ENCODE measurements around the gene ABCA3.

Gene ABCA3

DNA sequence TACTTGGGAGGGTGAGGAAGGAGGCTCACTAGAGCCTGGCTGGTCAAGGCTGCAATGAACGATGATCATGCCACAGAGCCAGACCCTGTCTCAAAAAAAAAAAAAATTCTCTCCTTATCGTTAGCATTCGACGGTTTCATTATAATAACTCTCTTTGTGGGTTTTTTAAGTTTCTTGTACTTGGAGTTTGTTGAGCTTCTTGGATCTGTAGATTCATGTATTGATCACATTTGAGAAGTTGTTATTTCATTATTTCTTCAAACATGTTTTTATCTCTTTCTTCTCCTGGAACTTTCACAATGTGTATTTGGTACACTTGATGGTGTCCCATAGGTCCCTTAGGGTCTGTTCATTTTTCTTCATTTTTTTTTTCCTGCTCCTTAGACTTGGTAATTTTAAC is 16.8 kb upstream of the ABCA3 start:
- no peak for DNase-seq (ENCODE audit: low read depth)

DNA sequence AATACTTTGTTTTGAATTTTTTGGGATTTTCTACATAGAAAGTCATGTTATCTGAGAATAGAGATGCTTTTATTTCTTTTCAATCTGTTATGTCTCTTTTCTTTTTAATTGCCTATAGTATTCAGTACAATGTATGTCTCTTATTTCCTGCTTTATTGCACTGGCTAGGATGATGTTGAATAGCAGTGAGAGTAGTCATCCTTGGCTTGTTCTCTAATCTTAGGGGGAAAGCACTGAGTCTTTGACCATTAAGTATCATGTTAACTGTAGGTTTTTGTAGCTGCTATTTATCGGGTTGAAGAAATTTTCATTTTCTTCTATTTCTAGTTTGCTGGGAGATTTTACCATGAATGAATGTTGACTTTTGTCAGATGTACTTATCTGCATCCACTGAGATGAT is 10.0 kb upstream of the ABCA3 start:
- no peak for DNase-seq (ENCODE audit: low read depth)

DNA sequence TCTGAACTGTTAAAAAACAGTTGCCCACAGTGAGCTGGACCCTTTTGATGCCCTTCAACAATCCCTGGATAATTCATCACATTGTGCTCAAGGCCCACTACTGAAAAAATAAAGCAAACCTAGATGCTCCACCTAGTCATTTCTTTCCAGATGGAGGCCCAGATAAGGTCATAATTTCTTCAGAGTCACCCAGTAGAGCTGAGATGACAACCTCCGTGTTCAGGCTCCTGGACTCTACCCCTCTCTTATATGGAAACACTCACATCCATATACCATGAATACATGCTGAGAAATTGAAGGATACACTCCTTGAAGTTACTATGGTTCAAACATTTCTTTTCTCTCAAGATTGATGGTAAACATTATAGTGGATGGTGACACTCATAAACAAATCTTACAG is 2.7 kb upstream of the ABCA3 start:
- no peak for DNase-seq (ENCODE audit: low read depth)

DNA sequence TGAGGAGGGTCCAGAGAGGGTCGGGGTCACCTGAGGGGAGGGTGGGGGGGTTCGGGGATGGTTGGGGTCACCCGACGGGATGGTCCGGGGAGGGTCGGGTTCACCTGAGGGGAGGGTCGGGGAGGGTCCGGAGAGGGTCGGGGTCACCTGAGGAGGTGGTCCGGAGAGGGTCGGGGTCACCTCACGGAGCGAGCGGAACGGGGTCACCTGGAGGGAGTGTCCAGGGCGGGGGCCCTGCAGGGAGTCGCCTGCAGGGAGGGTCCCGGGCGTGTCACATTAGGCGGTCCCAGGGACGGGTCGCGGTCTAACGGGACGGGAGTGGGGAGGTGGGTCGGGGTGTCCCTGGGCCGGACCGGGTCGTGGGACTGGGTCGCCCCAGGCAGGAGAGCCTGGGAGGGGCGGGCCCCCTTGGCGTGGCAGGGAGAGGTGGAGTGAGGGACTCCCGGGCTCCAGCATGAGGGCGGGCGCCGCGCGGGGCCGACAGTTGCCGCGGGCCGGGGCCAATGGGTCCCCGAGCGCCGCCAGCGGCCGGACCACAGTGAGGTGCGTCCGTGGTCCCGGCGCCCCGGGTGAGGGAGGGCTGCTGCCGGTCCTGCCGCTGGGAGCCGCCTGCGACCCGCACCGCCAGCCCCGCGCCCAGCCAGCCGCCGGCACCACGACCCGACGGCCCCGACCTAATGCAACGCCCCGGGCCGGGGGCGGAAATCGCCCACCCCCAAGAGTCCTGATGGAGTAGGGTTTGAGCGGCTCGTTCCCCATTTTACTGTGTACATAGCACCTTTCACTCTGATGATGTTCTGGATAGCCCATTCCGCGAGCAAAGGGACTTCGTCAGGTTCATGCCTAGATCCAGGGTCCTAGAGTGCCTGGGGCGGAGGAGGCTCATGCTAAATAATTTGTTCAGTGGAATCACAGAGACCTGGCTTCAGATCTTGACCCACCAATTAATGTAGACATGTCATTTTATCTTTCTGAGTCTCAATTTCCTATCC is 1.2 kb upstream of the ABCA3 start:
- no peak for DNase-seq (ENCODE audit: low read depth)

DNA sequence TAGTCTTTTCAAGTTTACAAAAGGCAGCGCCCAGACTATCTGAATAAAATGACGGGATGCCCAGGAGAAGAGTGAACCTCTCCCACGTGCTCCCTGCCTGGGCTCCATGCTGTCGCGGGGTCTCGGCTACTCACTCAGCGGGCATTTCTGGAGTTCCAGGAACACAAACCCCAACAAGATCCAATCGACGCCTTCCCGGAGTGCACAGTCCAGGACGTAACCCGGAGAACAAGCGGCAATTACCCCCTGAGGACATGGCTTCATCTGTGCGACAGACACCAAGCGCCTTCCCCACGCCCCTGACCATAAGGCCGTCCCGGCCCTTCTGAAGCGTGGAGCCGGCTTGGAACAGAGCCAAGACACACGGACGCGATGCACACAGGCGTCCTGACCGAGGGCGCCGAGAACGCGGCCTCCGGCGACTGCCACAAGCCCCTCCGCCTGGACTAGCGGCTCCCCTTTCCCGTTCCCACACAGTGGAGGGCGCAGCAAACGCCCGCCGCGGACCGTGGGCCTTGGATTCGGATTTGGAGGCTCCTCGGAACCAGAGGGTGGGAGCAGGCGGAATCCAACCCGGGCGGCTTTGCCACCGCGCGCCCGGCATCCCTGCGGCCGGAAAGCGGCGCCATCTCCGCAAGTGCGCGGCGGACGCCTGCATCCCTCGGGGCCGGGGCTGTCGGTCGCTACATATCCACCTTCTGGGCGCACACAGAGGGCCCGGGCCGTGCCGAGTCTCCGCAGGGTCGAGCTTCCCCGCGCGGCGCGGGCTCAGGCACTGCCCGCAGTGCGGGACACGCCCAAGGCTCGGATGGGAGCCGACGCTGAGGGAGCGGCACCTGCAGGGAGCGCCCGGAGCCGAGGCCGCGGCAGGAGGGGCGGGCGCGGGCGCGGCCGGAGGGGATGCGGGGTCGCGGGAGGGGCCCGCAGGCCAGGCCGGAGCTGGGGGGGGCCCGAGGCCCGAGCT is 725 bp downstream of the ABCA3 start:
- DNase-seq (ENCODE audit: low read depth), result no peak

DNA sequence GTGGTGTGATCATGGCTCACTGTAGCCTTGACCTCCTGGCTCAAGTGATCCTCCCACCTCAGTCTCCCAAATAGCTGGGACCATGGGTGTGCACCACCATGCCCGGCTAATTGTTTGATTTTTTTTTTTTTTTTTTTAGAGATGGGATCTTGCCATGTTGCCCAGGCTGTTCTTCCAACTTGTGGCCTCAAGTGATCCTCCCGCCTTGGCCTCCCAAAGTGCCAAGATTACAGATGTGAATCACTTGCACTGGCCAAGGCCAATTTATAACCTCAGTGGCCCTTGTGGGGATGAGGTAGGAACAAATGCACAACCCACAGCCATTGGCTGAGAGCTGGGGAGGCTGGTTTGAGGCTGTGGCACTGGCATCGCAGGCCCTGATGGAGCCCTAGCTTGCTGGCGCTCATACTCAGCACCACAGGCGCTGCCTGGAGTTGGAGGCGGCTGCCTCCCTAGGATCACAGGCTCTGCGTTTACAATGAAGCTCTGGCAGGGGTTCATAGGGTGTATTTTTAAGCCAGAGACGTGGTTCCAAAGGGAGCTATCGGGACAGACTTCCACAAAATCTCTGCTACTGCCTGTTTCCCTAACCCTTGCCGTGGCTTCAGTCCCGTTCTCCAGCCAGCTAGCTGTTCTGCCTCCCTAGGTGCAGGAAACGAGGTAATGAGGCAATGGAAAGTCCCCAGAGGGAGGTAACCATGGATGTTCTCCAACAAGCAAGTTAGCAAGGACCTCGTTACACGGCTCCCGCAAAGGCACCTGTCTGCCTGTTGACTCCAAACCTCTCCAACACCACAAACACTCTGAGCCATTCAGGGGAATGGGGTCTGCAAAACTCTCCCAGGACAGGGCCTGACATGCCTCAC is 2.9 kb downstream of the ABCA3 start:
- no peak for DNase-seq (ENCODE audit: low read depth)

DNA sequence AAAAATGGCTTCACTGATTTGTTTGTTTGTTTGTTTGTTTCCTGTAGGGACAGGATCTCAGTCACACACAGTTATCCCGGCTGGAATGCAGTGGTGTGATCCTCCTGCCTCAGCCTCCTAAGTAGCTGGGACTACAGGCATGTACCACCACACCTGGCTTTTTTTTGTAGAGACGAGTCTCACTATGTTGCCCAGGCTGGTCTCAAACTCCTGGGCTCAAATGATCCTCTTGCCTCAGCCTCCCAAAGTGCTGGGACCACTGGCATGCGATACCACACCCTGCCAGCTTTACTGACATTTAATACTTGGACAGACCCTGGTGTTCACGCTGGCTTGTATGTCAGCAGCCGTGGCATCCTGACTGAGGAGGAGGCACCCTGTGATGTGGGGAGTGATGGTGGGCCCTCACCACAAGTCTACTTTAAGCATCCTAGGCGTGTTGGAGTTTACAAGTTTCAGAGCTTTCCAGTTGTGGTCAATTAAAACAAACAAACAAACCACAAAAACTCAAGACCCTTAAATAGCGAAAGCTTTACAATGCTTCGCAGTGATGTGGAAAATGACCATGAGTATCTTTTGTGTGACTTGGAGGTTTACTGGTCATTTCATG is 5.1 kb downstream of the ABCA3 start:
- no peak for DNase-seq (ENCODE audit: low read depth)

DNA sequence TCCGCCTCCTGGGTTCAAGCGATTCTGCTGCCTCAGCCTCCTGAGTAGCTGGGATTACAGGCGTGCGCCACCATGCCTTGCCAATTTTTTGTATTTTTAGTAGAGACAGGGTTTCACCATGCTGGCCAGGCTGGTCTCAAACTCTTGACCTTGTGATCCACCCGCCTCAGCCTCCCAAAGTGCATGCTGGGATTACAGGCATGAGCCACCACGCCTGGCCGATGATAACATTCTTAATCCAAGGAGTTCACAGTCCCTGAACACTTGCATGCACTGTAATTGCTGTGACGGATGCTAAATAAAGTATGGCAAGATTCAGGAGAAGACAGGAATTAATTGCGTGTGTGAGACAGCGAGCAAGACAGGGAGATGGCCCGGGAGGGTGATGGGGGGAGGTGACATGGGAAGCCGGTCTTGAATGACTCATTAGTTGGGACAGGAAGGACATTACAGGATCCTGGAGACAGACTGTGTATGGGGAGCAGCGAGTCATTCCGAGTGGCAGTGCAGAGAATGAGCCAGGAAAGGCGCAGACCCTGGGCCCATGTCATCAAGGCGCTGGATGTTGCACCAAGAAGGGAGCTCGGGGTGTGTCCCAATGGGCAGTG is 6.7 kb downstream of the ABCA3 start:
- no peak for DNase-seq (ENCODE audit: low read depth)

DNA sequence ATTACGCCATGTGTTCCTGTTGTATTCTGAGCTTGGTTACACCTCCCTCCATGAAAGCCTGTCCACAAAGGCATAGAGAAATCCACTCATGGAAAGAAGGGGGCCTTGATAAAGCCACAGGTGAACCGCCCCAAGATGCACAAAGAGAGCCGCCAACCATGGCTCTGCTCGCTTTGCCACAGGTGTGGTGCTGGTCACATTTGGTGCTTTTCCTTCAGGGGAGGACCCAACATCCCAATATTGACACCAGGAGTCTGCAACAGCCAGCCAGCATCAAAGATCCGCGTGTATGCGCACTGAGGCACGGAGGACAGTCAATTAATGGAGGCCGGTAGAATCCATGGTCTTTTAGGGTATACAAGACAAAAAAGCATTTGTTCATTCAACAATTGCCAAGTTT is 7.3 kb downstream of the ABCA3 start:
- no peak for DNase-seq (ENCODE audit: low read depth)

DNA sequence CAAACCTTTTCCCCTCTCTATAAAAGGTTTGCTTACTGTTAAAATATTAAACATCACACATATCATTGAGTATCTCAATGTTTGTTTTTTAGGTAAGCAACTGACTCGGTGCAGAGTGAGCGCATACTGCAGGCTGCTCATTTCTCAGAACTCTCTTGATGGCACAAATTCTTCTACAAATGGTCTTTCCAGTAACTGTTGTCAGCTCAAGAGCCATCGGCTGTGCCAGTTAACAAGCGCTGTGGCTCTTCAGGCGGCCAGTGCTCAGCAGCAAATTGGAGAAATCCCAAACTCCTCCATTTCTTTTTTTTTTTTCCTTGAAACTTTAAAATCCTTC is 8.6 kb downstream of the ABCA3 start:
- no peak for DNase-seq (ENCODE audit: low read depth)

DNA sequence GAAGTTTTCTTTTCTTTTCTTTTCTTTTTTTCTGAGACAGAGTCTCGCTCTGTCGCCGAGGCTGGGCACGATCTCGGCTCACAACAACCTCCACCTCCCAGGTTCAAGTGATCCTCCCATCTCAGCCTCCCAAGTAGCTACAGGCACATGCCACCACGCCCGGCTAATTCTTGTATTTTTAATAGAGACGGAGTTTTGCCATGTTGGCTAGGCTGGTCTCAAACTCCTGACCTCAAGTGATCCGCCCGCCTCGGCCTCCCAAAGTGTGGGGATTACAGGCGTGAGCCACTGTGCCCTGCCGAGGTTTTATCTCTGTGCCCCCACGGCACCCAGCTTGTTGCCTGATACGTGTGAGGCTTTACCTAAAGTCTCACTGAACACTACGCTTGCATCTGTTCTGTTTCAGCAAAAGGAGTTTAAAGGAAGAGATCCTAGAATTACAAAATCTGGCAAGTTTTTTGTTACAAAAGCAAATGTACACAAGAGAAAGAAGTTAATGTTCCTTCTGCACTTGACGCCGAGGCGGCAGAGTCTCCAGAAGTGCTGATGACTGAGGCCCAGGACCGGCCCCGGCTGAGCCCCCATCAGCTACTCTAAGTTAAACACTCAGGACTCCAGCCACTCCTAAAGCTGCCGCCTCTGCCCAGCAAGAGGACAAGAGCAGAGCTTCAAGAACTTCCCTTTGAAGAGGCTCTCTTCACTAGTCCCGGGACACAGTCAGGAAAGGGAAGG is 9.2 kb downstream of the ABCA3 start:
- no peak for DNase-seq (ENCODE audit: low read depth)

DNA sequence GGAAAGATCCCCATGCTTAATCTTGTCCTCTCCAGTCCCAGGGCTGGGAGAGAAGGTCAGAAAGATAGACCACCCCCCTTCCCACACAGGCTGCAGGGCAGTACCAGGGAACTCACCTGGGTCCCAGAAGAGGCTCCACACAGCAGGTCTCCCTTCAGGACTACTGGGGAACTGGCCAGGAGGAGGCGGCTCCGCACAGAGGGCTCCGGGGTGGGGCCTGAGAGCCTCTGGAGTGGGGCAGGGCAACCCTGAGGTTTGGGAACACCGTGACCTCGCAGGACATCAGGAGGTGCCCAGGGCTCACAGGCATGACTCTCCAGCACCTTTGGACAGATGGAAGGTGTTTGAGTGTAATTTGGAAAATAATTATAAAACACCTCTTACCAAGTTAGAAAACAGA is 11.0 kb downstream of the ABCA3 start:
- DNase-seq (ENCODE audit: low read depth), result no peak

DNA sequence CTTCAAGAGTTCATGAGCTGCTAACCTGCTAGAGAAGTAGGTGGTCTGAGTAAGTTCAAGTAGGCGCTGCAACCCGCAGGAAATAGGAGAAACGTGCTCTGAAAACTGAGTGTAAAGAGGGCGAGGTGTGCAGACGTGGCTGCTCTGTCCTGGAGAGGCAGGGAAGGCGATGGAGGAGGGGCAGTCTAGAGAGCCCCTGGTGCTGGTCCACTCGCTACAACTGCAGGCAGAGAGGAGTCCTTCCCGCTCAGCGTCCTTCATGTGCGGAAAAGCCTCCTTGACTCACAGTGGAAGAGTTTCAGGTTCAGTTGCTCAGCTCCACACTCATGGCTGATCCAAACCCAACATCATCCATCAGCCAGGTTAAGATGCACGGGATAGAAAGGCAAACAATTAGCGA is 12.1 kb downstream of the ABCA3 start:
- DNase-seq (ENCODE audit: low read depth), result no peak

DNA sequence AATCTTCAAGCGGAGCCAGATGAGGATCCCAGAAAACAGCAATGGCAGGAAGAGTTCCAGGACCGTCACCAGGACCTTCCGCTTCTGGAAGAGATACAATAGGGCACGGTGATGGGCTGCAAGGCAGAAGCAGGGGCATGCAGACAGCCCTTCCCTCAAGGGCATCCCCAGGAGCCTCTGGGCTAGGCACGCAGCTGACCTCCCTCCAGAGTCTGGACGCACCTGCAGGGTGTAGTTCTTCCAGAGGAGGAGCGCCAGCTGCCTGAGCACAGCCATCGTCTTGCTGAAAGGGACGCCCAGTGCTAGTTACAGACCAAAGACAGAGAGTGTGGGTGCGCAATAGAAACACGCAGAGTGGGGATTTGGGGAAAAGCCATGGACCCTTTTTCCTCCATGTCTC is 14.3 kb downstream of the ABCA3 start:
- no peak for DNase-seq (ENCODE audit: low read depth)

DNA sequence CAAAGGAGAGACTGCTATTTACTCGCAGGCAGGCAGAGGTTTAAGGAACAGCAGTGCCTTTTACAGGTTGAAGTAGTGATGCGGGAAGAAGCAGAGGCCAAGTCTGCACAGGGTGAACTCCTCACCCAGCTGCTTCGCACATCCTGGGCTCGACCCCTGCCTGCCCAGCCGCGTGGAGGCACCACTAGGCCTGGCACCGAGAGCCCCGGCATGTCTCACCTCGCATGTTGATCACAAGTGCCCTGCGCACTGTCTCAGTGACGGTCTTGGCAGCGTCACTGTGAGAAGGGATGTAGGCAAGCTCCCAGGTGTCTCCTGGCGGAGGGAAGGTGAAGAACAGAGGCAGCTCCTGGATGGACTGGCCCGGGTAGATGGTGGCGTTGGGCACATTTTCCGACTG is 14.7 kb downstream of the ABCA3 start:
- DNase-seq (ENCODE audit: low read depth), result no peak

DNA sequence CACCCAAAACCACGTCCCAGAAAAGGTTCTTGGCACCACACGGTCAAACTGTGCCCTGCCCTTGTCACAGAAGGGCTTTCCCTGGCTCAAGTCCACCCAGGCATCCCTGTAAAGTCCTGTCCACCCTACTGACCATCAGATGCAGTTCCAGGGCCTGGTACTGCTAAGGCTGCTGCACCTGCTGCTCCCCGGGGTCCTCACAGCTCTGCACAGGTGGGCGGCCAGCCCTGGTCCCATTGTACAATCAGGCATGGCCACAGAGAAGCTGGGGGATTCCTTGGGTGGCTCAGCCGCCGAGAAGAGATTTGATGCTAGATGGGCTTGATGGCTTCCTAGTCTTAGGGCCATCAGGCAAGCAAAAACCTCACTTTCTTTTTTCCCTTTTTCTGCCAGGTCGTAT is 15.3 kb downstream of the ABCA3 start:
- DNase-seq (ENCODE audit: low read depth), result no peak

DNA sequence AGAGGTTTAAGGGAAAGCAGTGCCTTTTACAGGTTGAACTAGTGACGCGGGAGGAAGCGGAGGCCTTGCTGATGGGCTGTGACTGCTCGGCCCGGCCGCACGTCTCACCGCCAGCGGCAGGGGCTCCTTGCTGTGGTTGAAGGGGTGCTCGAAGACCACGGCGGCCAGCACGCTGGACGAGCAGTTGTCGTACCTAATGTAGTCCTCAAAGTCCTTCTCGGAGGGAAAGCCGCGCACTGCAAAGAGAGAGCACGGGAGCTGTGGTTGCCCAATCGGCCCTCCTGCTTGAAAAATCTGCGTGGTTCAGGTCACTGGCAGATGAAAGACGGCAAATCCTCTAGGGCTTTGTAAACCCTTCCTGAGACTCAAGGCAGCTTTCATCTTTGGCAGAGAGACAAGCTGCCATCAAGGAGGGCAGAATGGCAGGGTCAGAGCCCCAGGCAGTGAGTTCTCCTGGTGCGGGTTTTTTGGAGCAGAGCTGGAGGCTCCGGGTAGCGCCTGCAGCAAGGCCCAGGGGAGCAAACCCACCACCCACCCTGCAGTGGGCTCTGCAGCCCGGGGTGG is 16.1 kb downstream of the ABCA3 start:
- DNase-seq (ENCODE audit: low read depth), result no peak

DNA sequence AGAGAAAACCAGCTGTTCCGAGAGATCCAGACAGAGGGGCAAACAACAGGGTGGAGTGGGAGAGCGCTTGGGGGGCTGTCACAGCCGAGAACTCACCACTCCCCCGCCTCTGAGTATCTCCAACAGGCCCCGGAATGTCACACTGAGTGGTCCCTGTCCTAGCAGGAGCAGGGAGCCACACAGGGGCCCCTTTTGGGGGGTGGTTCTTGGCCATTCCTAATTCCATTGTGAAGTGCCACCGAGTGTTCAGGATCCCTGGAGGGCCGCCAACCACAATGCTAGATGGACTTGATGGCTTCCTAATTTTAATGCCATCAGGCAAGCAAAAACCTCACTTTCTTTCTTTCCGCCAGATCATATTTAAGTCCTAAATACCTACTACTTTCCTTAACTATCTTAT is 16.8 kb downstream of the ABCA3 start:
- no peak for DNase-seq (ENCODE audit: low read depth)

DNA sequence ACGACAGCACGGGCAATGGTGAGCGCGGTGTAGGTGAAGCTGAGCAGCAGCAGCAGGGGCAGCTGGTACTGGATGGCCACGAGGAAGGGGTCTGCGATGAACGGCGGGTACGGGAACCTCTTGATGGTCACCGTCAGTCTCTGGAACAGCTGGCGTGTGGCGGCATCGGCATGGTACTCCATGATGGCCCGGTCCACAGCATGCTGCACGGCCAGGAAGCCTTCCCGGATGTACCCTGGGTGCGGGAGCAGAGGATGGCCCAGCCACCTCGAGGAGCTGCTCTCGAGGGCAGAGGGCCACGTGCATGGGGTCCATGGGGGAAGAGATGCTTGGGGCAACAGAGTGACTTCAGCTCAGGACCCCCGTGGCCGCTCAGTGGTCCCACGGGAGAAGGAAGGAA is 20.9 kb downstream of the ABCA3 start:
- DNase-seq (ENCODE audit: low read depth), result no peak
